ENCODE data around the gene AGXT2.

AGXT2 gene

DNA sequence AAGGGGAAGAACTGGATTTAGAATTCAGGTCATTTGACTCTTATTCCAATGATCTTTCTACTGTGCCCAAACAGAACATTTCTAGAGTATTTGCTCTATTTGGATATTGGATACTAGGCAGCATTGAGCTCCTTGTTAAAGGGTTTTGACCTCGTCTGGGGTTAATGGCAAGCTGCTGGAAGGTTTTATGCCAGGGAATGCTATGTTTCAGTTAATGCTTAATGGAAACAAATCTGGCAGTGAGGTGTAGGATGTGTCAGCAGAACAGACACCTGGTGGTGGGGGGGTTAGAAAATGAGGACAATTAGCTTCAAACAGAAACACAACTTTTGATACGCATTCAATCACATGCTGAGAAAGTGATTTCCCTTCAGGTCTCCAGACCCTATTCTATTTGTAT lies 51.5 kb downstream of the AGXT2 start:
- TF ChIP-seq, protein P1, sequence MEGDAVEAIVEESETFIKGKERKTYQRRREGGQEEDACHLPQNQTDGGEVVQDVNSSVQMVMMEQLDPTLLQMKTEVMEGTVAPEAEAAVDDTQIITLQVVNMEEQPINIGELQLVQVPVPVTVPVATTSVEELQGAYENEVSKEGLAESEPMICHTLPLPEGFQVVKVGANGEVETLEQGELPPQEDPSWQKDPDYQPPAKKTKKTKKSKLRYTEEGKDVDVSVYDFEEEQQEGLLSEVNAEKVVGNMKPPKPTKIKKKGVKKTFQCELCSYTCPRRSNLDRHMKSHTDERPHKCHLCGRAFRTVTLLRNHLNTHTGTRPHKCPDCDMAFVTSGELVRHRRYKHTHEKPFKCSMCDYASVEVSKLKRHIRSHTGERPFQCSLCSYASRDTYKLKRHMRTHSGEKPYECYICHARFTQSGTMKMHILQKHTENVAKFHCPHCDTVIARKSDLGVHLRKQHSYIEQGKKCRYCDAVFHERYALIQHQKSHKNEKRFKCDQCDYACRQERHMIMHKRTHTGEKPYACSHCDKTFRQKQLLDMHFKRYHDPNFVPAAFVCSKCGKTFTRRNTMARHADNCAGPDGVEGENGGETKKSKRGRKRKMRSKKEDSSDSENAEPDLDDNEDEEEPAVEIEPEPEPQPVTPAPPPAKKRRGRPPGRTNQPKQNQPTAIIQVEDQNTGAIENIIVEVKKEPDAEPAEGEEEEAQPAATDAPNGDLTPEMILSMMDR (IDR thresholded peaks at IDR 0.05; ENCODE audit: insufficient read depth, missing control alignments): no peak
- FAIRE-seq: no peak
- DNase-seq (ENCODE audit: insufficient read length, low spot score): no peak

DNA sequence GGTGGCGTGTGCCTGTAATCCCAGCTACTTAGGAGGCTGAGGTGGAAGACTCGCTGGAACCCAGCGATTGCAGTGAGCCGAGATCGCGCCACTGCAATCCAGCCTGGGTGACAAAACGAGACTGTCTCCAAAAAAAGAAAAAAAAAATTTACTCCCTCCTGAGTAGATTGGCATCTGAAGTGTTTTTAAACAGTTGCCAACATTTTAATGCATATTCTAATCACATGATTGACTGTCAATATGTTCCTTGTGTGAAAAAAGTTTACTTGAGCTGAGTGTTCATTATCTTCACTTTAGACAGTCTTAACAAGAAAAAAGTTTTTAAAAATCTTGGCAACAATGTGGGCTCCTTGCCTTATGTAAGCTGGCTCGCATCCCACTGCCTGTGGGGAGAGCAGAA lies 53.8 kb downstream of the AGXT2 start:
- no peak for FAIRE-seq
- TF ChIP-seq, protein P1 (IDR thresholded peaks at IDR 0.05; ENCODE audit: insufficient read depth, missing control alignments): no peak
- no peak for DNase-seq (ENCODE audit: insufficient read length, low spot score)

DNA sequence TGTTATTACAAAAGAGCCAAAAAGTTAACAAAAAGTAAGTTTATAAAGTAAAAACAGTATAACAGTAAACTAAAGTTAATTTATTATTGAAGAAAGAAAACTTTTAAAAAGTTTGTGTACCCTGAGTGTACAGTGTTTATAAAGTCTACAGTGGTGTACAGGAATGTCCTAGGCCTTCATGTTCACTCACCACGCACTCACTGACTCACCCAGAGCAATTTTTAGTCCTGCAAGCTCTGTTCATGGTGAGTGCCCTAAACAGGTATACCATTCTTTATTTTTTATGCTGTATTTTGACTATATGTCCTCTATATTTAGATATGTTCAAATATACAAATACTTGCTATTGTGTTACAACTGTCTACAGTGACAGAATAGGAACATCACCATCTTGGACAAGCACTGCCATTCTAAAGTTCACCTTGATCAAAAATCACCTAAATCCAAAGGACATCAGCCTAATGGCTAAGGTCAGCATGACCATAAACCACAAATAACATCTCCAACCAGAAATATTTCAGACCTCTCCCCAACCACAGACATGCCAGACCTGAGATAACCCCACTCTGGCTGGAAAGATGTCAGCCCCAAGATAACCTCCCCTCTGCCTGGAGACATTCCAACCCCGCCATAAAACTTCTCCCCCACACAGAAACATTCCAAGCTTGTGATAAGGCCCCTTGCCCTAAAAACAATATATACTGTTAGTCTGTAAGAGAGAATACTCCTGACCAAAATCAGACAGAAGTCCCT lies 56.1 kb downstream of the AGXT2 start:
- FAIRE-seq (no peak), DNase-seq (ENCODE audit: insufficient read length, low spot score) (no peak)
- TF ChIP-seq, protein P1 (IDR thresholded peaks at IDR 0.05; ENCODE audit: insufficient read depth, missing control alignments): no peak

DNA sequence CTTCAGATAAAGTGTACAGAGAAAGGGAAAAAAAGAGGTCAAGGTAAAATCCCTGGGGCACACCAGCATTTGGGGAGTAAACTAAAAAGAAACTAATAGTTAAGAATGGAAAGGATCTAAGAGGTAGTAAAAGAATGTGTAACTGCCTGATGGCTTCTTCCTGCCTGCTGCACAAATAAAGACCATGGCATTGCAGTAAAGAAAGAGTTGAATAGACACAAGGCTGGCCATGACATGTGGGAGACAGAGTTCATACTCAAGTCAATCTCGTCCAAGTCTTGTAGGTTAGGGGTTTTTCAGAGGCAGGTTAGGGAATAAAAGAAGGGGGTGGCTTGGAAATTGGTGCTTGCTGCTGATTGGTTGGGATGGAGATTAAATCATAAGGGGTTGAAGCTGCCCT lies 60.8 kb downstream of the AGXT2 start:
- TF ChIP-seq, protein P1 (IDR thresholded peaks at IDR 0.05; ENCODE audit: insufficient read depth, missing control alignments): no peak
- no peak for DNase-seq (ENCODE audit: insufficient read length, low spot score)
- FAIRE-seq: no peak

DNA sequence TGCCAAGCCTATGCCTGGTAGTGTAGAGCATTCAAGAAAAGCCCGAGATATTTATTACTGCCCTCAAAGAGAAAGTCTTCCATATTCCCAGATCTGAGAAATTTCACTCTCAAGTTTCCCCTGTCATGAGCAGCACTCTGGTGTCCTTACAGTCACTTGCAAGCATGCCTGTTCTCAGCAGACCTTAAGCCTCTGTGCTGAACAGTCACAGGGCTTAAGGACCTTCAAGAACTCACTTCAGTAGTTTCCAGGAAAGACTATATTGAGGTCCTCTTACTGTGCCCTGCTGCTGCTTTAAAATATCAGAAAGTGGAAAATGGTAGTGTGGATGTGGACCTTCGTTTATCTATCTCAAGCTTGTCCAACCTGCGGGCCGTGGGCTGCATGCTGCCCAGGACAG lies 64.9 kb downstream of the AGXT2 start:
- no peak for FAIRE-seq
- TF ChIP-seq, protein P1 (IDR thresholded peaks at IDR 0.05; ENCODE audit: insufficient read depth, missing control alignments): no peak
- DNase-seq (ENCODE audit: insufficient read length, low spot score): no peak

DNA sequence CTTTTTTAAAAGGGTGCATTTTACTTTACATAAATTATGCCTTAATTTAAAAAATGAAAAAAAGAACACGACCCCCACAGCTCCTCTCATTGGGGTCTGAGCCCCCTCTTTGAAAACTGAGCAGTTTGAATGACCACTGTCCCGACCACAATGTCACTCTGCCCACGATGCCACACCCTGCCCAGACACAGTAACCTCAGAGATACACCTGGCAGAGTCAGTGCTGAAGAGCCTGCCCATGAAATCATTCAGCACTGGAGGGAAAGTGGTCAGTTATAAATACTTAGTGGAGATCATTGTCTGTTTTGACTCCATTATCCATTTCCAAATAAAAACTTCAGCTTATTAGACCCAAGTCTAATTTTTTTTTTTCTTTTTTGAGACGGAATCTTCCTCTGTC lies 69.1 kb downstream of the AGXT2 start:
- TF ChIP-seq, protein P1 (IDR thresholded peaks at IDR 0.05; ENCODE audit: insufficient read depth, missing control alignments): no peak
- DNase-seq (ENCODE audit: insufficient read length, low spot score) (no peak), FAIRE-seq (no peak)

DNA sequence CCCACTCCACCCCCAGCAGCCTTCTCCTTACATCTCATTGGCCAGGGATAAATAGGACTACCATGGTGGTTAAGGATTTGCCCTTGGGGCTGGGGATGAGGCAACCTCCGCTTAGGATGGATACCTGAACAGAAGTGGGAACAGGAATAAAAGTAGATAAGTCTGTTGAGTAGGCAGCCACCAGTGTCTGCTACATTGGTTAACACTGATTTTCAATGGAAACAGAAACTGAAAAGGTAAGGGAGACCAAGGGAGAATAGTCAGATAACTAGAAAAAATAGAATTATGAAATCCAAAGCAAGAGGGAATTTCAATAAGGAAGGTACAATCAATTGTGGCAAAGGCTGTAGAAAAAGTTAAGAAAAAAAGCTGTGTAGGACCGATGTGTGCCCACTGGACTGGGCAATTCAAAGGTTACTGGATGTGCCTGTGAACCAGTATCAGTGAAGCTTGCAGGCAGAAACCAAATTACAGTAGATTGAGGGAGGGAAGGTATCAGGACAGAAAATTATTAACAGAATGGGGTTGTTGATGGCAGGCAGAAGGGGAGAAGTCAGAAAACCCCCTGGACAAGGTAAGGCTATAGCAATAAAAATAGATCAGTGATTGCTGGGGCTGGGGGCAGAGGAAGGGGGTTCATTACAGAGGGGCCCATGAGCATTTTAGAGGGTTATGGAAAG lies 69.7 kb downstream of the AGXT2 start:
- no peak for FAIRE-seq
- DNase-seq (ENCODE audit: insufficient read length, low spot score): no peak
- TF ChIP-seq, protein P1 (IDR thresholded peaks at IDR 0.05; ENCODE audit: insufficient read depth, missing control alignments): no peak

Measured in D721Med (cell line).